ENCODE data around the gene OR51E1.

The OR51E1 gene

DNA sequence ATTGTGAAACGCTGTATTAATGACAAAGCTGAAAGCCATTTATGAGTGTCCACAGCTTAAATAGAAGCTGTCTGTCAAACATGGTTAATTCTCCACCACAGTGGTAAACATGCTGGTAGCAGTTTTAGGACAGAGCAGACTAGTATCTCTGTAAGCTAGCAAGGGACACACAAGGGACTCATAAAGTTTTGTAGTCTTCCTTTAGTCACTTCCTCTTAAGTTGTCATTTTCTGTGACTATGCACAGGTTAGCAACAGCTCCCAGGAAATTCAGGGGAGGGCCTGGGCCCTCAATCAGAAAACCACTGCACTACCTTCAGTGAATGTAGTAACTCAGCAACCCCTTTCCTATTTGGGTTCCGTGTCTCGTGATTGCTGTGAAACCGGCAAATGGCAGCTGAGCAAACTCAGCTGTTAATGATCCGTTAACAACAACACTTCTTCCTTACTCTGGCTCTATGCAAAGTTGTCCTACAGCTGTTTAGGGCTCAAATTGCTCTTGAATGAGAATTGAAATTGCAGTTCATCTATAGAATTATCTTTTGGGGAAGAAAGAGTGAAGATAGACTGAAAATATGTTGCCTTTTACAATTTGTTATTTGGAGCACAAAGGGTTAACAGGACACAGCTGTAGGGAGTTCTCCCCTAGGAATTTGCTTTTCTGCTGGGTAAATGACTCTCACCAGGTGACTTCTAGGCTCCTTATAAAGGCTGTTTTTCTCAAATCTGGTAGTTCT lies 60.4 kb downstream of the OR51E1 start, which contains the start of gene MMP26:
Gene MMP26 (plus strand): TSS at position 731 of the 736 bp plus-strand sequence.
- ATAC-seq: no peak
- TF ChIP-seq SNAI2 (CRISPR knock-in tag; IDR thresholded peaks at IDR 0.05) (no peak), ZFP30 (CRISPR knock-in tag; IDR thresholded peaks at IDR 0.05) (no peak), PPARA (CRISPR knock-in tag; IDR thresholded peaks at IDR 0.05; ENCODE audit: borderline replicate concordance) (no peak), ZC3H10 (CRISPR knock-in tag; IDR thresholded peaks at IDR 0.05) (no peak), ARNTL (CRISPR knock-in tag; IDR thresholded peaks at IDR 0.05; ENCODE audit: borderline replicate concordance, low read depth) (no peak), GLIS3 (CRISPR knock-in tag; IDR thresholded peaks at IDR 0.05) (no peak), ESRRG (CRISPR knock-in tag; IDR thresholded peaks at IDR 0.05) (no peak), ZNF8 (CRISPR knock-in tag; IDR thresholded peaks at IDR 0.05) (no peak), ISL1 (CRISPR knock-in tag; IDR thresholded peaks at IDR 0.05) (no peak)
- TF ChIP-seq, protein P1, sequence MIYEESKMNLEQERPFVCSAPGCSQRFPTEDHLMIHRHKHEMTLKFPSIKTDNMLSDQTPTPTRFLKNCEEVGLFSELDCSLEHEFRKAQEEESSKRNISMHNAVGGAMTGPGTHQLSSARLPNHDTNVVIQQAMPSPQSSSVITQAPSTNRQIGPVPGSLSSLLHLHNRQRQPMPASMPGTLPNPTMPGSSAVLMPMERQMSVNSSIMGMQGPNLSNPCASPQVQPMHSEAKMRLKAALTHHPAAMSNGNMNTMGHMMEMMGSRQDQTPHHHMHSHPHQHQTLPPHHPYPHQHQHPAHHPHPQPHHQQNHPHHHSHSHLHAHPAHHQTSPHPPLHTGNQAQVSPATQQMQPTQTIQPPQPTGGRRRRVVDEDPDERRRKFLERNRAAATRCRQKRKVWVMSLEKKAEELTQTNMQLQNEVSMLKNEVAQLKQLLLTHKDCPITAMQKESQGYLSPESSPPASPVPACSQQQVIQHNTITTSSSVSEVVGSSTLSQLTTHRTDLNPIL (CRISPR knock-in tag; IDR thresholded peaks at IDR 0.05; ENCODE audit: low read depth): no peak
- TF ChIP-seq, protein P2, sequence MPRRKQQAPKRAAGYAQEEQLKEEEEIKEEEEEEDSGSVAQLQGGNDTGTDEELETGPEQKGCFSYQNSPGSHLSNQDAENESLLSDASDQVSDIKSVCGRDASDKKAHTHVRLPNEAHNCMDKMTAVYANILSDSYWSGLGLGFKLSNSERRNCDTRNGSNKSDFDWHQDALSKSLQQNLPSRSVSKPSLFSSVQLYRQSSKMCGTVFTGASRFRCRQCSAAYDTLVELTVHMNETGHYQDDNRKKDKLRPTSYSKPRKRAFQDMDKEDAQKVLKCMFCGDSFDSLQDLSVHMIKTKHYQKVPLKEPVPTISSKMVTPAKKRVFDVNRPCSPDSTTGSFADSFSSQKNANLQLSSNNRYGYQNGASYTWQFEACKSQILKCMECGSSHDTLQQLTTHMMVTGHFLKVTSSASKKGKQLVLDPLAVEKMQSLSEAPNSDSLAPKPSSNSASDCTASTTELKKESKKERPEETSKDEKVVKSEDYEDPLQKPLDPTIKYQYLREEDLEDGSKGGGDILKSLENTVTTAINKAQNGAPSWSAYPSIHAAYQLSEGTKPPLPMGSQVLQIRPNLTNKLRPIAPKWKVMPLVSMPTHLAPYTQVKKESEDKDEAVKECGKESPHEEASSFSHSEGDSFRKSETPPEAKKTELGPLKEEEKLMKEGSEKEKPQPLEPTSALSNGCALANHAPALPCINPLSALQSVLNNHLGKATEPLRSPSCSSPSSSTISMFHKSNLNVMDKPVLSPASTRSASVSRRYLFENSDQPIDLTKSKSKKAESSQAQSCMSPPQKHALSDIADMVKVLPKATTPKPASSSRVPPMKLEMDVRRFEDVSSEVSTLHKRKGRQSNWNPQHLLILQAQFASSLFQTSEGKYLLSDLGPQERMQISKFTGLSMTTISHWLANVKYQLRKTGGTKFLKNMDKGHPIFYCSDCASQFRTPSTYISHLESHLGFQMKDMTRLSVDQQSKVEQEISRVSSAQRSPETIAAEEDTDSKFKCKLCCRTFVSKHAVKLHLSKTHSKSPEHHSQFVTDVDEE (CRISPR knock-in tag; IDR thresholded peaks at IDR 0.05): no peak
- TF ChIP-seq, protein P3, sequence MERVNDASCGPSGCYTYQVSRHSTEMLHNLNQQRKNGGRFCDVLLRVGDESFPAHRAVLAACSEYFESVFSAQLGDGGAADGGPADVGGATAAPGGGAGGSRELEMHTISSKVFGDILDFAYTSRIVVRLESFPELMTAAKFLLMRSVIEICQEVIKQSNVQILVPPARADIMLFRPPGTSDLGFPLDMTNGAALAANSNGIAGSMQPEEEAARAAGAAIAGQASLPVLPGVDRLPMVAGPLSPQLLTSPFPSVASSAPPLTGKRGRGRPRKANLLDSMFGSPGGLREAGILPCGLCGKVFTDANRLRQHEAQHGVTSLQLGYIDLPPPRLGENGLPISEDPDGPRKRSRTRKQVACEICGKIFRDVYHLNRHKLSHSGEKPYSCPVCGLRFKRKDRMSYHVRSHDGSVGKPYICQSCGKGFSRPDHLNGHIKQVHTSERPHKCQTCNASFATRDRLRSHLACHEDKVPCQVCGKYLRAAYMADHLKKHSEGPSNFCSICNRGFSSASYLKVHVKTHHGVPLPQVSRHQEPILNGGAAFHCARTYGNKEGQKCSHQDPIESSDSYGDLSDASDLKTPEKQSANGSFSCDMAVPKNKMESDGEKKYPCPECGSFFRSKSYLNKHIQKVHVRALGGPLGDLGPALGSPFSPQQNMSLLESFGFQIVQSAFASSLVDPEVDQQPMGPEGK (CRISPR knock-in tag; IDR thresholded peaks at IDR 0.05; ENCODE audit: borderline replicate concordance): no peak

DNA sequence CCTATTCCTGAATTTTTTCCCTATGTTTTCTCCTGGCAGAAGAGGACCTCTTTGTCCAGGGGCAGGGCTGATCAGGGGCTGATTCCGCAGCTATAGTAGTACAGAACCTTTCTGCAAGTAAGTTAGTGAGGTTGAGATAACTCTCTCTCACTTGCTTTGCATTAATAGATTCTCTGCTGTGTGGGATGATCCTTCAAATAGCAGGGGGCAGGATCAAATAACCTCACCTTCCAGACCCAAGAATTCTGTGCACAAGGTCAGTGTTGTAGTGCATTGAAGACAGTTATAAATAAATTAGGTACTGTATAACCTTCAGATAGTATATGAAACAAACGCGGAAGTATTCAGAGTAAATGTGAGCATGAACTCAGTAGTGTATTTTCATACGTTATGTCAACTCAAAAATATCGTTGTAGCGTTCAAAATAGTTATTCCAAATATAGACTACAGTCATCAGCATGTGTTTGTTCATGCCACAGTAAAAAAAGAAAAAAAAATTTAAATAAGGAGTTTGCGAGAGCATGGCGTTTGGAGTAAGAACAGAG lies 61.1 kb downstream of the OR51E1 start:
- TF ChIP-seq ZC3H10 (CRISPR knock-in tag; IDR thresholded peaks at IDR 0.05) (no peak), ZNF70 (CRISPR knock-in tag; IDR thresholded peaks at IDR 0.05) (no peak), RARB (CRISPR knock-in tag; IDR thresholded peaks at IDR 0.05) (no peak), ARNTL (CRISPR knock-in tag; IDR thresholded peaks at IDR 0.05; ENCODE audit: borderline replicate concordance, low read depth) (no peak), ZFP3 (CRISPR knock-in tag; IDR thresholded peaks at IDR 0.05) (no peak), ESRRG (CRISPR knock-in tag; IDR thresholded peaks at IDR 0.05) (no peak), CSDC2 (CRISPR knock-in tag; IDR thresholded peaks at IDR 0.05) (no peak)
- TF ChIP-seq, protein P4, sequence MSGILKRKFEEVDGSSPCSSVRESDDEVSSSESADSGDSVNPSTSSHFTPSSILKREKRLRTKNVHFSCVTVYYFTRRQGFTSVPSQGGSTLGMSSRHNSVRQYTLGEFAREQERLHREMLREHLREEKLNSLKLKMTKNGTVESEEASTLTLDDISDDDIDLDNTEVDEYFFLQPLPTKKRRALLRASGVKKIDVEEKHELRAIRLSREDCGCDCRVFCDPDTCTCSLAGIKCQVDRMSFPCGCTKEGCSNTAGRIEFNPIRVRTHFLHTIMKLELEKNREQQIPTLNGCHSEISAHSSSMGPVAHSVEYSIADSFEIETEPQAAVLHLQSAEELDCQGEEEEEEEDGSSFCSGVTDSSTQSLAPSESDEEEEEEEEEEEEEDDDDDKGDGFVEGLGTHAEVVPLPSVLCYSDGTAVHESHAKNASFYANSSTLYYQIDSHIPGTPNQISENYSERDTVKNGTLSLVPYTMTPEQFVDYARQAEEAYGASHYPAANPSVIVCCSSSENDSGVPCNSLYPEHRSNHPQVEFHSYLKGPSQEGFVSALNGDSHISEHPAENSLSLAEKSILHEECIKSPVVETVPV (CRISPR knock-in tag; IDR thresholded peaks at IDR 0.05): no peak
- TF ChIP-seq, protein P1 (CRISPR knock-in tag; IDR thresholded peaks at IDR 0.05; ENCODE audit: low read depth): no peak
- TF ChIP-seq, protein P2 (CRISPR knock-in tag; IDR thresholded peaks at IDR 0.05): no peak
- TF ChIP-seq, protein P3 (CRISPR knock-in tag; IDR thresholded peaks at IDR 0.05; ENCODE audit: borderline replicate concordance): no peak
- no peak for ATAC-seq

Measured in SK-N-SH treated with all-trans-retinoic acid at 6 μM for 48 hours (cell line).